Measurements from ENCODE around the gene LSR.

- TF ChIP-seq TAF1 (IDR thresholded peaks at IDR 0.05; ENCODE audit: low read depth) (no peak), RAD21 (IDR thresholded peaks at IDR 0.05; ENCODE audit: low read depth) (peak; percentile 38; the same call in 1 of the 2 replicates), YY1 (IDR thresholded peaks at IDR 0.05; ENCODE audit: low read depth) (no peak), CEBPB (IDR thresholded peaks at IDR 0.05) (no peak), EGR1 (IDR thresholded peaks at IDR 0.05) (no peak), EP300 (IDR thresholded peaks at IDR 0.05; ENCODE audit: borderline replicate concordance) (no peak), TEAD4 (IDR thresholded peaks at IDR 0.05) (no peak), CREB1 (IDR thresholded peaks at IDR 0.05; ENCODE audit: low read depth) (no peak), ZBTB7A (IDR thresholded peaks at IDR 0.05; ENCODE audit: low read depth) (no peak), TCF12 (IDR thresholded peaks at IDR 0.05; ENCODE audit: low read depth) (no peak), USF1 (IDR thresholded peaks at IDR 0.05) (no peak)
- TF ChIP-seq, protein P1, sequence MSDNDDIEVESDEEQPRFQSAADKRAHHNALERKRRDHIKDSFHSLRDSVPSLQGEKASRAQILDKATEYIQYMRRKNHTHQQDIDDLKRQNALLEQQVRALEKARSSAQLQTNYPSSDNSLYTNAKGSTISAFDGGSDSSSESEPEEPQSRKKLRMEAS (IDR thresholded peaks at IDR 0.05), result no peak
- TF ChIP-seq, protein P2, sequence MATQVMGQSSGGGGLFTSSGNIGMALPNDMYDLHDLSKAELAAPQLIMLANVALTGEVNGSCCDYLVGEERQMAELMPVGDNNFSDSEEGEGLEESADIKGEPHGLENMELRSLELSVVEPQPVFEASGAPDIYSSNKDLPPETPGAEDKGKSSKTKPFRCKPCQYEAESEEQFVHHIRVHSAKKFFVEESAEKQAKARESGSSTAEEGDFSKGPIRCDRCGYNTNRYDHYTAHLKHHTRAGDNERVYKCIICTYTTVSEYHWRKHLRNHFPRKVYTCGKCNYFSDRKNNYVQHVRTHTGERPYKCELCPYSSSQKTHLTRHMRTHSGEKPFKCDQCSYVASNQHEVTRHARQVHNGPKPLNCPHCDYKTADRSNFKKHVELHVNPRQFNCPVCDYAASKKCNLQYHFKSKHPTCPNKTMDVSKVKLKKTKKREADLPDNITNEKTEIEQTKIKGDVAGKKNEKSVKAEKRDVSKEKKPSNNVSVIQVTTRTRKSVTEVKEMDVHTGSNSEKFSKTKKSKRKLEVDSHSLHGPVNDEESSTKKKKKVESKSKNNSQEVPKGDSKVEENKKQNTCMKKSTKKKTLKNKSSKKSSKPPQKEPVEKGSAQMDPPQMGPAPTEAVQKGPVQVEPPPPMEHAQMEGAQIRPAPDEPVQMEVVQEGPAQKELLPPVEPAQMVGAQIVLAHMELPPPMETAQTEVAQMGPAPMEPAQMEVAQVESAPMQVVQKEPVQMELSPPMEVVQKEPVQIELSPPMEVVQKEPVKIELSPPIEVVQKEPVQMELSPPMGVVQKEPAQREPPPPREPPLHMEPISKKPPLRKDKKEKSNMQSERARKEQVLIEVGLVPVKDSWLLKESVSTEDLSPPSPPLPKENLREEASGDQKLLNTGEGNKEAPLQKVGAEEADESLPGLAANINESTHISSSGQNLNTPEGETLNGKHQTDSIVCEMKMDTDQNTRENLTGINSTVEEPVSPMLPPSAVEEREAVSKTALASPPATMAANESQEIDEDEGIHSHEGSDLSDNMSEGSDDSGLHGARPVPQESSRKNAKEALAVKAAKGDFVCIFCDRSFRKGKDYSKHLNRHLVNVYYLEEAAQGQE (IDR thresholded peaks at IDR 0.05; ENCODE audit: low read depth), result no peak
These were observed 31.8 kb upstream of the LSR start for GRCh38 chr19:35216833-35217648.
